ENCODE results near the gene CA5A.

DNA sequence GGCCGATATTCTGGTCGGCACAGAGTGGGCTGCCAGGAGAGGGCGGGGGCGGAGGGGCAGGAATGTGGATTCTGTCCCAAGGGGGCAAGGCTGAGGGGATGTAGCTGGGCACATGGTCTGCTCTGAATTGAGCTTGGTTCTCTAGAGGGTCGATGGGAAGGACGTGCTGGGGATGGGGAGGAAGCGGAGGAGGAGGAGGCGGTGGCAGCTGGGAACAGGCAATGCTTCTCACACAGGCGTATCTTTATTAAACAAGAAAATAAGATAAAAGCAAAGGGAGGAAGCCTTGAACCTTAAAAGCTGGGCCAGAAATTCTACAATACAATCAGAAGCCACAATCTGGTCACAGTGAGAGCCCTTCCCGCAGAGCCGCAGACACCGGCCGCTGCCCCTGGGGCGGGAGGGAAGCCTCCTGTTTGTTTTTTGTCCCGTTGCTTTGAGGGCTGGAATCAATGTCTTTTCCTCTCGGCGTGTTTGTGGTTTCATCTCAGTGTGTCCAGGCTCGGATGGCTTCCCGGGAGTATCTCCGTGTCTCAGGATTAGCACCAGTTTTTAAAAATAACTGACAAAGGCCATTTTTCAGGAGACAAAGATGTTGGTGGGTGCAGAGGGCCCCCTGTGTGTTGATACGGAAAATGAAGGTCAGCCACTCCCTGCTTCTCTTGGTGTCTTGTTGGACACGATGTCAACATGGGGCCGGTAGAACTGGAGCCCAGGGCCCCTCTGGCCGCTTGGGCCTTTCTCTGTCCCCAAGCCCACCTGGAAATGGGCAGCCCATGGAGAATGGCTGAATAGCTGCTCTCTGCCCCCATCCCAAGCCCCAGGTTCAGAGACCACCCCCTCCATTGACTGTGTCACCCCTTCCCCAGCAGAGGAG lies 54.8 kb downstream of the CA5A start:
- TF ChIP-seq EHMT2 (IDR thresholded peaks at IDR 0.05; ENCODE audit: low read depth) = no peak
- TF ChIP-seq, protein P1, sequence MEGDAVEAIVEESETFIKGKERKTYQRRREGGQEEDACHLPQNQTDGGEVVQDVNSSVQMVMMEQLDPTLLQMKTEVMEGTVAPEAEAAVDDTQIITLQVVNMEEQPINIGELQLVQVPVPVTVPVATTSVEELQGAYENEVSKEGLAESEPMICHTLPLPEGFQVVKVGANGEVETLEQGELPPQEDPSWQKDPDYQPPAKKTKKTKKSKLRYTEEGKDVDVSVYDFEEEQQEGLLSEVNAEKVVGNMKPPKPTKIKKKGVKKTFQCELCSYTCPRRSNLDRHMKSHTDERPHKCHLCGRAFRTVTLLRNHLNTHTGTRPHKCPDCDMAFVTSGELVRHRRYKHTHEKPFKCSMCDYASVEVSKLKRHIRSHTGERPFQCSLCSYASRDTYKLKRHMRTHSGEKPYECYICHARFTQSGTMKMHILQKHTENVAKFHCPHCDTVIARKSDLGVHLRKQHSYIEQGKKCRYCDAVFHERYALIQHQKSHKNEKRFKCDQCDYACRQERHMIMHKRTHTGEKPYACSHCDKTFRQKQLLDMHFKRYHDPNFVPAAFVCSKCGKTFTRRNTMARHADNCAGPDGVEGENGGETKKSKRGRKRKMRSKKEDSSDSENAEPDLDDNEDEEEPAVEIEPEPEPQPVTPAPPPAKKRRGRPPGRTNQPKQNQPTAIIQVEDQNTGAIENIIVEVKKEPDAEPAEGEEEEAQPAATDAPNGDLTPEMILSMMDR (IDR thresholded peaks at IDR 0.05) = no peak
- no peak for TF ChIP-seq KDM1A (IDR thresholded peaks at IDR 0.05; ENCODE audit: low read depth)
- TF ChIP-seq PHF8 (IDR thresholded peaks at IDR 0.05; ENCODE audit: borderline replicate concordance, low read depth) = no peak
- no peak for TF ChIP-seq POLR2A (IDR thresholded peaks at IDR 0.05; ENCODE audit: low read length)
- TF ChIP-seq, protein P2, sequence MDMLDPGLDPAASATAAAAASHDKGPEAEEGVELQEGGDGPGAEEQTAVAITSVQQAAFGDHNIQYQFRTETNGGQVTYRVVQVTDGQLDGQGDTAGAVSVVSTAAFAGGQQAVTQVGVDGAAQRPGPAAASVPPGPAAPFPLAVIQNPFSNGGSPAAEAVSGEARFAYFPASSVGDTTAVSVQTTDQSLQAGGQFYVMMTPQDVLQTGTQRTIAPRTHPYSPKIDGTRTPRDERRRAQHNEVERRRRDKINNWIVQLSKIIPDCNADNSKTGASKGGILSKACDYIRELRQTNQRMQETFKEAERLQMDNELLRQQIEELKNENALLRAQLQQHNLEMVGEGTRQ (IDR thresholded peaks at IDR 0.05) = no peak
- TF ChIP-seq, protein P3, sequence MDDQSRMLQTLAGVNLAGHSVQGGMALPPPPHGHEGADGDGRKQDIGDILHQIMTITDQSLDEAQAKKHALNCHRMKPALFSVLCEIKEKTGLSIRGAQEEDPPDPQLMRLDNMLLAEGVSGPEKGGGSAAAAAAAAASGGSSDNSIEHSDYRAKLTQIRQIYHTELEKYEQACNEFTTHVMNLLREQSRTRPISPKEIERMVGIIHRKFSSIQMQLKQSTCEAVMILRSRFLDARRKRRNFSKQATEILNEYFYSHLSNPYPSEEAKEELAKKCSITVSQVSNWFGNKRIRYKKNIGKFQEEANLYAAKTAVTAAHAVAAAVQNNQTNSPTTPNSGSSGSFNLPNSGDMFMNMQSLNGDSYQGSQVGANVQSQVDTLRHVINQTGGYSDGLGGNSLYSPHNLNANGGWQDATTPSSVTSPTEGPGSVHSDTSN (IDR thresholded peaks at IDR 0.05) = no peak
- no peak for TF ChIP-seq RCOR1 (IDR thresholded peaks at IDR 0.05; ENCODE audit: low read depth, low read length)

Measured in A549 (cell line).